Breast epithelium (tissue), 4 donors: ENCODE data around the gene KLHL6. TPM values are rescaled to one million over a fixed set of nuclear protein-coding genes. Genes with fewer than 3 reads are reported as not detected.
A peak's percentile ranks its signal among the peaks of the same experiment; 100 is the strongest.

ENCODE experiments used
- DNase-seq, 2 donors: peaks; one replicate each; pipeline ENCODE4 v3.0.0-alpha.2; 2019; ENCODE audit warnings: low spot score in 2 of 2
- H3K27ac ChIP-seq, 2 donors: fragments of 200-600 bp; sonication (generic) in 1 of 2; one replicate each; pipeline ENCODE4 v1.5.1; 2016 to 2019; ENCODE audit warnings: mild to moderate bottlenecking in 1 of 2
- H3K27me3 ChIP-seq, 2 donors: fragments of 200-600 bp; sonication (generic) in 1 of 2; one replicate each; pipeline versions ENCODE4 v1.5.1 to v1.6.0; 2017 to 2019; ENCODE audit warnings: control low read depth in 1 of 2, mild to moderate bottlenecking in 1 of 2
- H3K36me3 ChIP-seq: fragments of 200-600 bp; one replicate; pipeline ENCODE4 v1.5.1; 2019
- H3K4me1 ChIP-seq, 2 donors: fragments of 200-600 bp; sonication (generic); one replicate each; pipeline ENCODE4 v1.5.1; 2016 to 2019; ENCODE audit warnings: control low read depth in 1 of 2
- H3K4me3 ChIP-seq, 3 donors: fragments of 200-600 bp; sonication (generic); 1 replicate in 2 of 3; 2 replicates in 1 of 3; pipeline ENCODE4 v1.5.1; 2016 to 2019; ENCODE audit warnings: mild to moderate bottlenecking in 3 of 3, moderate library complexity in 2 of 3
- H3K9me3 ChIP-seq, 2 donors: fragments of 200-600 bp; sonication (generic) in 1 of 2; one replicate each; pipeline ENCODE4 v1.5.1; 2016 to 2019; ENCODE audit warnings: control low read depth in 1 of 2
- CTCF ChIP-seq, 3 donors: fragments of 450-650 bp; IDR thresholded peaks; one replicate each; pipeline ENCODE4 v1.5.1; 2016 to 2017; ENCODE audit warnings: antibody characterized with exemption in 3 of 3, mild to moderate bottlenecking in 3 of 3, moderate library complexity in 3 of 3
- POLR2A ChIP-seq: fragments of 450-650 bp; IDR thresholded peaks from one replicate; pipeline ENCODE4 v1.6.1; 2016; ENCODE audit warnings: antibody characterized with exemption, mild to moderate bottlenecking, moderate library complexity
- POLR2AphosphoS5 ChIP-seq, 3 donors: sonication (generic); formaldehyde crosslinking; IDR thresholded peaks; one replicate each; pipeline ENCODE4 v1.6.1; 2017; ENCODE audit warnings: antibody characterized with exemption in 3 of 3
- intact Hi-C: fragments of 100-400 bp; cut with DNase I; formaldehyde crosslinking; loops from one replicate; pipeline ENCODE4 v1.15.1; 2023; ENCODE audit warnings: low total_unique reads
- total RNA-seq, 3 donors: library from RNA; depleted of rRNA; stranded (reverse); fragments of >200 nt; gene quantifications; one replicate each; pipeline ENCODE4 v1.1.0, GENCODE V29; 2016

Gene KLHL6
- total RNA-seq, 3 donors from 2014 or later = 2.7 to 7.9 (median 4.3) TPM

GRCh38 chr3:183553334-183554026, 2.0 kb downstream of the KLHL6 start:
- no peak for DNase-seq
- peak overlapping the region in 1 of 2 donors; percentile 4 for H3K27ac ChIP-seq

GRCh38 chr3:183551930-183552329, 3.6 kb downstream of the KLHL6 start:
- H3K27me3 ChIP-seq = no peaks in the 10 kb centered on the region
- DNase-seq = no peak
- no peaks in the 10 kb centered on the region for H3K36me3 ChIP-seq
- no peak overlapping the region for H3K4me3 ChIP-seq
- TF ChIP-seq CTCF (IDR thresholded peaks at IDR 0.05) = no peak
- no peak for TF ChIP-seq POLR2AphosphoS5 (IDR thresholded peaks at IDR 0.05)
- no peak for TF ChIP-seq POLR2A
- intact Hi-C loops = loop anchor here (5.0 to 10.0 kb wide), 2 partner anchors 40 to 303 kb away; no protein-coding TSS in a partner anchor
- no peaks in the 10 kb centered on the region for H3K9me3 ChIP-seq
- H3K4me1 ChIP-seq = no peaks in the 10 kb centered on the region
- no peak overlapping the region for H3K27ac ChIP-seq

More at GRCh38 chr3:183553334-183554026, 2.0 kb downstream of the KLHL6 start:
- intact Hi-C loops = loop anchor here (5.0 to 10.0 kb wide), 2 partner anchors 41 to 301 kb away; no protein-coding TSS in a partner anchor
- TF ChIP-seq POLR2AphosphoS5 (IDR thresholded peaks at IDR 0.05) (no peak), CTCF (IDR thresholded peaks at IDR 0.05) (no peak), POLR2A (no peak)
- Histone ChIP-seq H3K4me1 (no peaks in the 10 kb centered on the region), H3K27me3 (no peaks in the 10 kb centered on the region), H3K9me3 (no peaks in the 10 kb centered on the region), H3K36me3 (no peaks in the 10 kb centered on the region), H3K4me3 (peak overlapping the region in 1 of 3 donors; percentile 6)

- Histone ChIP-seq H3K27ac (no peak overlapping the region), H3K4me3 (no peak overlapping the region), H3K36me3 (no peaks in the 10 kb centered on the region), H3K4me1 (no peaks in the 10 kb centered on the region), H3K9me3 (no peaks in the 10 kb centered on the region), H3K27me3 (no peaks in the 10 kb centered on the region)
- DNase-seq = no peak
- intact Hi-C loops = no loop called here
- TF ChIP-seq POLR2A = no peak
- TF ChIP-seq POLR2AphosphoS5 (IDR thresholded peaks at IDR 0.05) = no peak
- no peak for TF ChIP-seq CTCF (IDR thresholded peaks at IDR 0.05)
Measured at GRCh38 chr3:183548262-183548769, 7.2 kb downstream of the KLHL6 start.

GRCh38 chr3:183546625-183547024, 8.9 kb downstream of the KLHL6 start:
- intact Hi-C loops = no loop called here
- Histone ChIP-seq H3K27me3 (no peaks in the 10 kb centered on the region), H3K4me1 (no peaks in the 10 kb centered on the region), H3K27ac (no peak overlapping the region), H3K36me3 (no peaks in the 10 kb centered on the region), H3K4me3 (no peak overlapping the region), H3K9me3 (no peaks in the 10 kb centered on the region)
- no peak for DNase-seq
- TF ChIP-seq CTCF (IDR thresholded peaks at IDR 0.05) (no peak), POLR2AphosphoS5 (IDR thresholded peaks at IDR 0.05) (no peak), POLR2A (no peak)

GRCh38 chr3:183545708-183546107, 9.8 kb downstream of the KLHL6 start:
- H3K9me3 ChIP-seq = no peaks in the 10 kb centered on the region
- H3K4me3 ChIP-seq = no peak overlapping the region
- H3K27me3 ChIP-seq = no peaks in the 10 kb centered on the region
- no peak for DNase-seq
- no peak for TF ChIP-seq POLR2AphosphoS5 (IDR thresholded peaks at IDR 0.05)
- TF ChIP-seq POLR2A = no peak
- TF ChIP-seq CTCF (IDR thresholded peaks at IDR 0.05) = no peak
- H3K27ac ChIP-seq = no peak overlapping the region
- intact Hi-C loops = no loop called here
- no peaks in the 10 kb centered on the region for H3K36me3 ChIP-seq
- no peaks in the 10 kb centered on the region for H3K4me1 ChIP-seq
